GM18519 (cell line): Measurements from ENCODE around the gene SLC18A3.
A peak's percentile ranks its signal among the peaks of the same experiment; 100 is the strongest.

ENCODE experiments used
- ATAC-seq: cut with Tn5 transposase; IDR thresholded peaks from one replicate; pipeline ENCODE4 v1.9.1; 2021; ENCODE audit warnings: mild to moderate bottlenecking, moderate library complexity; ENCODE audit not compliant: unreplicated experiment, low FRiP score

Gene SLC18A3

GRCh38 chr10:49610114-49610457 lies at the start of gene SLC18A3:
TSS of gene SLC18A3 (plus strand) at chr10:49610310. CDS start at chr10:49610741, 431 bp downstream.
- no peak for ATAC-seq

GRCh38 chr10:49560526-49560925 lies 49.6 kb upstream of the SLC18A3 start:
- no peak for ATAC-seq

- ATAC-seq, result no peak
These were observed 47.2 kb upstream of the SLC18A3 start for GRCh38 chr10:49562893-49563292.

GRCh38 chr10:49564461-49565009 lies 45.6 kb upstream of the SLC18A3 start:
- ATAC-seq, result no peak

- no peak for ATAC-seq
These were observed 42.3 kb upstream of the SLC18A3 start for GRCh38 chr10:49567810-49568209.

GRCh38 chr10:49568235-49568634 lies 41.9 kb upstream of the SLC18A3 start:
- ATAC-seq, result peak; percentile 67

- ATAC-seq, result no peak
These were observed 41.0 kb upstream of the SLC18A3 start for GRCh38 chr10:49569031-49569631.

- ATAC-seq, result no peak
These were observed 38.7 kb upstream of the SLC18A3 start for GRCh38 chr10:49571388-49571787.

GRCh38 chr10:49572594-49573114 lies 37.5 kb upstream of the SLC18A3 start:
- no peak for ATAC-seq

GRCh38 chr10:49575489-49576072 lies 34.5 kb upstream of the SLC18A3 start:
- no peak for ATAC-seq

- no peak for ATAC-seq
These were observed 32.8 kb upstream of the SLC18A3 start for GRCh38 chr10:49577182-49577925.

GRCh38 chr10:49578392-49578791 lies 31.7 kb upstream of the SLC18A3 start:
- no peak for ATAC-seq

- ATAC-seq, result no peak
These were observed 30.5 kb upstream of the SLC18A3 start for GRCh38 chr10:49579621-49580020.

- ATAC-seq, result no peak
These were observed 24.7 kb upstream of the SLC18A3 start for GRCh38 chr10:49585387-49585786.

- ATAC-seq, result no peak
These were observed 22.1 kb upstream of the SLC18A3 start for GRCh38 chr10:49587981-49588380.

- peak; percentile 58 for ATAC-seq
These were observed 17.2 kb upstream of the SLC18A3 start for GRCh38 chr10:49592726-49593563.

GRCh38 chr10:49593564-49593875 lies 16.6 kb upstream of the SLC18A3 start:
- no peak for ATAC-seq

GRCh38 chr10:49593998-49594397 lies 16.1 kb upstream of the SLC18A3 start:
- no peak for ATAC-seq

GRCh38 chr10:49594594-49594993 lies 15.5 kb upstream of the SLC18A3 start:
- no peak for ATAC-seq

- ATAC-seq, result no peak
These were observed 15.0 kb upstream of the SLC18A3 start for GRCh38 chr10:49595003-49595712.
